OCI-LY3 (cell line): Measurements from ENCODE around the gene PNPLA7.
"Not testable (repeated sequence)": the region's sequence is repeated elsewhere in the genome, so short reads cannot be mapped to it uniquely, and the experiment has no call there.

Experiments
- EZH2phosphoT487 ChIP-seq: fragments of 200-600 bp; shearing (Covaris generic); IDR thresholded peaks from 2 replicates; pipeline ENCODE4 v1.6.1; 2018; ENCODE audit warnings: antibody characterized with exemption, mixed run types, low read depth
- TF ChIP-seq, protein P1 (sequence below): fragments of 200-600, 300-600 bp; sonication (generic); IDR thresholded peaks from 2 replicates; pipeline ENCODE4 v1.5.1; 2014; ENCODE audit warnings: antibody characterized with exemption, low read length, low read depth

DNA sequence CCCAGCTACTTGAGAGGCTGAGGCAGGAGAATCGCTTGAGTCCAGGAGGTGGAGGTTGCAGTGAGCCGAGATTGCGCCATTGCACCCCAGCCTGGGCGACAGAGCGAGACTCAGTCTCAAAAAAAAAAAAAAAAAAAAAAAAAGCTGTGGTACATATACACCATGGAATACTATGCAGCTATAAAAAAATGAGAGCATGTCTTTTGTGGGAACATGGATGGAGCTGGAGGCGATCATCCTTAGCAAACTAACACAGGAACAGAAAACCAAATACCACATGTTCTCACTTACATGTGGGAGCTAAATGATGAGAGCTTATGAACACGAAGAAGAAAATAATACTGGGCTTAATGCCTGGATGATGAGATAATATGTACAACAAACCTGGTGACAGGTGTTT lies 46.4 kb upstream of the PNPLA7 start:
- TF ChIP-seq, protein P1, sequence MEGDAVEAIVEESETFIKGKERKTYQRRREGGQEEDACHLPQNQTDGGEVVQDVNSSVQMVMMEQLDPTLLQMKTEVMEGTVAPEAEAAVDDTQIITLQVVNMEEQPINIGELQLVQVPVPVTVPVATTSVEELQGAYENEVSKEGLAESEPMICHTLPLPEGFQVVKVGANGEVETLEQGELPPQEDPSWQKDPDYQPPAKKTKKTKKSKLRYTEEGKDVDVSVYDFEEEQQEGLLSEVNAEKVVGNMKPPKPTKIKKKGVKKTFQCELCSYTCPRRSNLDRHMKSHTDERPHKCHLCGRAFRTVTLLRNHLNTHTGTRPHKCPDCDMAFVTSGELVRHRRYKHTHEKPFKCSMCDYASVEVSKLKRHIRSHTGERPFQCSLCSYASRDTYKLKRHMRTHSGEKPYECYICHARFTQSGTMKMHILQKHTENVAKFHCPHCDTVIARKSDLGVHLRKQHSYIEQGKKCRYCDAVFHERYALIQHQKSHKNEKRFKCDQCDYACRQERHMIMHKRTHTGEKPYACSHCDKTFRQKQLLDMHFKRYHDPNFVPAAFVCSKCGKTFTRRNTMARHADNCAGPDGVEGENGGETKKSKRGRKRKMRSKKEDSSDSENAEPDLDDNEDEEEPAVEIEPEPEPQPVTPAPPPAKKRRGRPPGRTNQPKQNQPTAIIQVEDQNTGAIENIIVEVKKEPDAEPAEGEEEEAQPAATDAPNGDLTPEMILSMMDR = not testable (repeated sequence)
- not testable (repeated sequence) for TF ChIP-seq EZH2phosphoT487
